Uterus (tissue), 4 donors: Measurements from ENCODE around the gene TKFC. TPM values are rescaled to one million over a fixed set of nuclear protein-coding genes. Genes with fewer than 3 reads are reported as not detected.

Experiments used
- DNase-seq, 2 donors: peaks; one replicate each; pipeline ENCODE4 v3.0.0-alpha.2; 2019 to 2020
- H3K27ac ChIP-seq, 2 donors: fragments of 200-600 bp; sonication (generic); 1 replicate in 1 of 2; 2 replicates in 1 of 2; pipeline ENCODE4 v1.5.1; 2016 to 2018
- H3K27me3 ChIP-seq, 2 donors: fragments of 200-600 bp; sonication (generic); one replicate each; pipeline ENCODE4 v1.5.1; 2018 to 2019; ENCODE audit warnings: control low read depth in 1 of 2
- H3K36me3 ChIP-seq, 2 donors: fragments of 200-600 bp; sonication (generic); one replicate each; pipeline ENCODE4 v1.5.1; 2019; ENCODE audit warnings: control low read depth in 1 of 2
- H3K4me1 ChIP-seq, 2 donors: fragments of 200-600 bp; sonication (generic); one replicate each; pipeline ENCODE4 v1.5.1; 2018 to 2019; ENCODE audit warnings: control low read depth in 1 of 2
- H3K4me3 ChIP-seq, 2 donors: fragments of 200-600 bp; sonication (generic); 1 replicate in 1 of 2; 2 replicates in 1 of 2; pipeline ENCODE4 v1.5.1; 2018 to 2019; ENCODE audit warnings: mild to moderate bottlenecking in 1 of 2
- H3K9me3 ChIP-seq, 2 donors: fragments of 200-600 bp; sonication (generic); one replicate each; pipeline ENCODE4 v1.5.1; 2019; ENCODE audit warnings: control low read depth in 1 of 2
- CTCF ChIP-seq, 4 experiments: fragments of 200-600 bp in 2 of 4; fragments of 450-650 bp in 2 of 4; sonication (generic) in 2 of 4; IDR thresholded peaks; one replicate each; pipeline ENCODE4 v1.5.1; 2016 to 2019; ENCODE audit warnings: antibody characterized with exemption in 4 of 4, mild to moderate bottlenecking in 2 of 4, moderate library complexity in 1 of 4
- POLR2A ChIP-seq, 2 donors: fragments of 450-650 bp; IDR thresholded peaks; one replicate each; pipeline ENCODE4 v1.6.1; 2016; ENCODE audit warnings: antibody characterized with exemption in 2 of 2, mild to moderate bottlenecking in 1 of 2, moderate library complexity in 1 of 2
- intact Hi-C: fragments of 100-400 bp; cut with DNase I; formaldehyde crosslinking; loops from one replicate; pipeline ENCODE4 v1.15.1; 2023; ENCODE audit warnings: low total_unique reads
- total RNA-seq, 4 donors: library from RNA; depleted of rRNA in 3 of 4; stranded (reverse); fragments of >200 nt in 3 of 4; gene quantifications; one replicate each; pipeline versions ENCODE4 v1.1.0 to v1.2.4, GENCODE V29; 2014 to 2023
- donor health status: DM: yes; HTN: yes; CAD: no.

TKFC gene
- total RNA-seq, 4 donors from 2014 or later: 3.6 to 28.5 (median 11.9) TPM

GRCh38 chr11:61349189-61349751, 16.2 kb downstream of the TKFC start:
- Histone ChIP-seq H3K27ac (no peak overlapping the region), H3K27me3 (no peaks in the 10 kb centered on the region), H3K4me1 (no peaks in the 10 kb centered on the region), H3K4me3 (no peak overlapping the region), H3K9me3 (no peaks in the 10 kb centered on the region), H3K36me3 (no peaks in the 10 kb centered on the region)
- DNase-seq: no peak
- intact Hi-C loops: no loop called here
- no peak for TF ChIP-seq CTCF (IDR thresholded peaks at IDR 0.05)
- TF ChIP-seq POLR2A (IDR thresholded peaks at IDR 0.05): no peak

GRCh38 chr11:61349916-61350315, 16.9 kb downstream of the TKFC start:
- no peaks in the 10 kb centered on the region for H3K9me3 ChIP-seq
- no peak overlapping the region for H3K4me3 ChIP-seq
- H3K27ac ChIP-seq: no peak overlapping the region
- H3K27me3 ChIP-seq: no peaks in the 10 kb centered on the region
- H3K4me1 ChIP-seq: no peaks in the 10 kb centered on the region
- no peaks in the 10 kb centered on the region for H3K36me3 ChIP-seq
- no peak for TF ChIP-seq POLR2A (IDR thresholded peaks at IDR 0.05)
- TF ChIP-seq CTCF (IDR thresholded peaks at IDR 0.05): no peak
- intact Hi-C loops: no loop called here
- DNase-seq: no peak

GRCh38 chr11:61350336-61350735, 17.3 kb downstream of the TKFC start:
- DNase-seq: no peak
- TF ChIP-seq POLR2A (IDR thresholded peaks at IDR 0.05): no peak
- TF ChIP-seq CTCF (IDR thresholded peaks at IDR 0.05): no peak
- no peaks in the 10 kb centered on the region for H3K4me1 ChIP-seq

GRCh38 chr11:61350803-61351202, 17.8 kb downstream of the TKFC start:
- DNase-seq: no peak
- Histone ChIP-seq H3K27ac (no peak overlapping the region), H3K27me3 (no peaks in the 10 kb centered on the region), H3K9me3 (no peaks in the 10 kb centered on the region), H3K36me3 (no peaks in the 10 kb centered on the region), H3K4me1 (no peaks in the 10 kb centered on the region), H3K4me3 (no peak overlapping the region)
- intact Hi-C loops: no loop called here
- TF ChIP-seq CTCF (IDR thresholded peaks at IDR 0.05): no peak
- TF ChIP-seq POLR2A (IDR thresholded peaks at IDR 0.05): no peak

More at GRCh38 chr11:61350336-61350735, 17.3 kb downstream of the TKFC start:
- no peaks in the 10 kb centered on the region for H3K27me3 ChIP-seq
- intact Hi-C loops: no loop called here
- H3K27ac ChIP-seq: no peak overlapping the region
- no peak overlapping the region for H3K4me3 ChIP-seq
- no peaks in the 10 kb centered on the region for H3K9me3 ChIP-seq
- H3K36me3 ChIP-seq: no peaks in the 10 kb centered on the region

- H3K4me1 ChIP-seq: no peaks in the 10 kb centered on the region
- H3K27me3 ChIP-seq: no peaks in the 10 kb centered on the region
- H3K36me3 ChIP-seq: no peaks in the 10 kb centered on the region
- DNase-seq: no peak
- H3K4me3 ChIP-seq: no peak overlapping the region
- TF ChIP-seq CTCF (IDR thresholded peaks at IDR 0.05) (no peak), POLR2A (IDR thresholded peaks at IDR 0.05) (no peak)
- intact Hi-C loops: no loop called here
- no peak overlapping the region for H3K27ac ChIP-seq
- H3K9me3 ChIP-seq: no peaks in the 10 kb centered on the region
Measured at GRCh38 chr11:61352038-61352437, 19.0 kb downstream of the TKFC start.
